ENCODE measurements around the gene STX10.

Gene STX10

GRCh38 chr19:13135068-13136062, 14.8 kb downstream of the STX10 start:
- H3K4me3 ChIP-seq (ENCODE audit: control insufficient read depth, low read depth, low read length), result no peak overlapping the region
- no peak for TF ChIP-seq CTCF (IDR thresholded peaks at IDR 0.05; ENCODE audit: control insufficient read depth, insufficient read depth, low read depth, low read length, missing control alignments)
- no peak for DNase-seq (ENCODE audit: low read depth)

DNA sequence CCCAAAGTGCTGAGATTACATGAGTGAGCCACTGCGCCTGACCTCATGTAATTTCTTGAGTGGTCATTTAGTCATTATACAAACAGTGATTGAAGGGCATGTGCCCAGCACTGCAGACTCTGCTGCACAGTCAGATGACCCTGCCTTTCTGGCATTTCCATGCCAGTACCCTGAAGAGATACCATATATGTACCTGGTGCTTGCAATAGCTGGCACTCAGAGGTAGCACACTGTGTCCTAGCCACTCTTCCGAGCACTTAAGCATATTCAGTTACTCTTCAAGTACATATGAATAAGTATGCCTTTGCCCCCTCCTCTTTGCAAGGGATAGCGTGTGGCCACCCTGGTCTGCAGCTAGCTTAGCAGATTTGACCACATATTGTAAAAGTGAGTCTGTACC, 15.5 kb downstream of the STX10 start:
- no peak overlapping the region for H3K4me3 ChIP-seq (ENCODE audit: control insufficient read depth, low read depth, low read length)
- no peak for DNase-seq (ENCODE audit: low read depth)
- no peak for TF ChIP-seq CTCF (IDR thresholded peaks at IDR 0.05; ENCODE audit: control insufficient read depth, insufficient read depth, low read depth, low read length, missing control alignments)

GRCh38 chr19:13133241-13133870, 16.8 kb downstream of the STX10 start:
- no peak overlapping the region for H3K4me3 ChIP-seq (ENCODE audit: control insufficient read depth, low read depth, low read length)
- DNase-seq (ENCODE audit: low read depth), result no peak
- TF ChIP-seq CTCF (IDR thresholded peaks at IDR 0.05; ENCODE audit: control insufficient read depth, insufficient read depth, low read depth, low read length, missing control alignments), result no peak

DNA sequence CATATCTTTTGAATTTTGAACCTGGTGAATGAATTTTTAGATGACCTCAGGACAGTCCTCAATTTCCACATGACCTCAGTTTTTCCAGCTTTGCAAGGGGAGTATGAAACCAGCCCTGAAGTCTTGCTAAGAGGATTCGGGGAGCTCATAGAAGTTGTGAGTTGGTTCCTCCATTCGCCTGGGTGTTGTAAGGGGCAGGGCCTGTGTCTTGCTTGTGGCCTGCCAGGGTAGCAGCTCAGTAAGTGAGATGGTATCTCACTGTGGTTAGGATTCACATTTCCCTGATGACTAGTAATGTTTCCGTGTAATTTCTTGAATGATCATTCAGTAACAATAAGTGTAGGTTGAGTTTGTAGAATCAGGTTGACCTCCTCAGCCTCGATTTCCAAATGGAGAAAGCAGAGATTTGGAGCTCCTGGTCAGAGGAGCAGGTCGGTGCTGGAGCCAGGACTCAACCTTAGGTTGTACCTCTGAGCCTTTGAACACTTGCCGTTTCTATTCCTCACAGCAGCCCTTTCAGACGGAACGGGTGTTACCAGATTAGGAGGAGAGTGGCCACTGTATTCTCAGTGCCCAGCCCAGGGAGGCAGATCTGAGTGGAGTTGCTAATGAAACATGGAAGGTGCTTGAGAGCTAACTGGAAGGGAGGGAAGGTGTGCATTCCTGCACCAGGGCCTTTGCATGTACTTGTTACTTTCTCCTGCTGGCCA, 17.5 kb downstream of the STX10 start:
- no peak for DNase-seq (ENCODE audit: low read depth)
- TF ChIP-seq CTCF (IDR thresholded peaks at IDR 0.05; ENCODE audit: control insufficient read depth, insufficient read depth, low read depth, low read length, missing control alignments), result no peak
- H3K4me3 ChIP-seq (ENCODE audit: control insufficient read depth, low read depth, low read length), result no peak overlapping the region

DNA sequence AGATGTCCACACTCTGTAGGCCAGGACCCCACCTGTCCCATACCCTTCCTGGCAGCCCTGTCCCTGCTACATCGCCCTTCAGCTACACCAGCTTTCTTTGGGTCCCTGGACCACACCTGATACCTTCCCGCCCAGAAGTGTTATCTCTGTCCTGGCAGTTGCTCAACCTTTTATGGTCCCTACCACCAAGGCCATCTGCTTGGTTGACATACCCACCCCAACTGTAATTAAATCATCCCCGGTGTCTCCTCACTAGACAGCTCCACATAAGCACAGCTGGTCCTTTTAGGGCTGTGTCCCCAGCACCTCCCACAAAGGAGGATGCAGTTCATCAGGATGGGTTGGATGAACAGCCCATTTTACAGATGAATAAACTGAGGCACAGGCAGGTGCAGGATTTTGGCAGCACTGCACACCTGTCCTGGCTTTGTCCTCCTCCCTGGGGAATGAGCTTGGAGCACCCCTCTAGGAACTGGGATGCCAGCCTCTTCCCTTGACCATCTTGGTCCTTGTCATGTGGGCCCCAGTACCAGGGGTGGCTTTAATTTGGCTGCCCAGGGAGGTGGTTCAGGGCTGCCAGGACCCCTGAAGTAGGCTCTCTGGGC, 19.2 kb downstream of the STX10 start:
- no peak for TF ChIP-seq CTCF (IDR thresholded peaks at IDR 0.05; ENCODE audit: control insufficient read depth, insufficient read depth, low read depth, low read length, missing control alignments)
- DNase-seq (ENCODE audit: low read depth), result no peak
- no peak overlapping the region for H3K4me3 ChIP-seq (ENCODE audit: control insufficient read depth, low read depth, low read length)

GRCh38 chr19:13129384-13129783, 20.8 kb downstream of the STX10 start:
- H3K4me3 ChIP-seq (ENCODE audit: control insufficient read depth, low read depth, low read length), result no peak overlapping the region
- no peak for TF ChIP-seq CTCF (IDR thresholded peaks at IDR 0.05; ENCODE audit: control insufficient read depth, insufficient read depth, low read depth, low read length, missing control alignments)
- DNase-seq (ENCODE audit: low read depth), result no peak

Measured in AG09309 (cell line).